Activated naive CD4-positive, alpha-beta T cell treated with Interleukin-2 at 50 U/mL for 16 hours (primary cell): ENCODE results near the gene KLF5.

Source experiments
- DNase-seq: peaks from one replicate; pipeline ENCODE4 v3.0.0-alpha.2; 2020

The KLF5 gene

GRCh38 chr13:73060251-73061160 is 1.7 kb downstream of the KLF5 start:
- DNase-seq, result no peak

DNA sequence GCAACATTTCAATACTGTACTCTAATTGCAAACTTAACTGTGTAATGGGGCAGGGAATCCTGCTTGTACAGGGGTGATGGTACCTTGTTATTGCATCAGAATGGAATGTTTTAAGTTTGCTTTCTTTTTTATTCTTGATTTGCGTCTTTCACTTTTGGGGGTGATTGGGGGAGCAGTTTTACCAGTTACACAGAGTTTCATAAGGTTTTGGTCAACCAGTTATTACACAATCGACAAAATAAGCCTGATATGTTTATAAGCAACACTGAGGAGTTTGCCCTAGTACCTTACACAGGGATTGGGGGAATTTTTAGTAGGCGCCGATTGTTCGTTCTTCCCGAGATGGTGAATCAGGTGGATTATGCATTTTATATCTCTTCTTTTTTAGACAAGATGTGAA is 2.7 kb downstream of the KLF5 start:
- DNase-seq, result no peak

GRCh38 chr13:73061876-73062275 is 3.1 kb downstream of the KLF5 start:
- DNase-seq, result no peak

DNA sequence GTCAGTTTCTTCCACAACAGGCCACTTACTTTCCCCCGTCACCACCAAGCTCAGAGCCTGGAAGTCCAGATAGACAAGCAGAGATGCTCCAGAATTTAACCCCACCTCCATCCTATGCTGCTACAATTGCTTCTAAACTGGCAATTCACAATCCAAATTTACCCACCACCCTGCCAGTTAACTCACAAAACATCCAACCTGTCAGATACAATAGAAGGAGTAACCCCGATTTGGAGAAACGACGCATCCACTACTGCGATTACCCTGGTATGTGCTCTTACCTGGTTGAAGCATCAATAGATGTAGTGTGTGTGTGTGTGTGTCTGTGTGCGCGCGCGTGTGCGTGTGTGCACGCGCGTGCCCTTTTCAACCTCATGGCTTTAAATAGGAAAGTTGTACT is 3.7 kb downstream of the KLF5 start:
- no peak for DNase-seq

DNA sequence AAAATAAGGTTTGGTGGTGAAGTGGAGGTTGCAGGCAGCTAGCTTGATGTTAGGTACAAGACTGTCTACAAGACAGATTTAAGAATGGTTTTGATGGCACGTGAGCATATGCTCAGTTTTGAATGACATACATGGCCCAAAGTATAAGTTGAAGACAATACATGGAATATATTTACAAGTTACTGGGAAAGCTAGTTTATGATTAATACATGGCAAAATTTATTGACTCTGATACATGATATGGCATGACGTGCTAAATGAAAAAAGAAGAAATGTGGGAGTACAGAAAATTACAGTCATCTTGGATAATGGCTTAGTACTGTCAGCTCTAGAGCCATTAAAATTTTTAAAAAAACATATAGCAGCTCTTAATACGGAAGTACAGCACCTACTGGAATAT is 4.4 kb downstream of the KLF5 start:
- no peak for DNase-seq

- DNase-seq, result no peak
Observed at GRCh38 chr13:73065036-73065435, 6.2 kb downstream of the KLF5 start.

- no peak for DNase-seq
Observed at GRCh38 chr13:73065665-73066340, 7.0 kb downstream of the KLF5 start.

DNA sequence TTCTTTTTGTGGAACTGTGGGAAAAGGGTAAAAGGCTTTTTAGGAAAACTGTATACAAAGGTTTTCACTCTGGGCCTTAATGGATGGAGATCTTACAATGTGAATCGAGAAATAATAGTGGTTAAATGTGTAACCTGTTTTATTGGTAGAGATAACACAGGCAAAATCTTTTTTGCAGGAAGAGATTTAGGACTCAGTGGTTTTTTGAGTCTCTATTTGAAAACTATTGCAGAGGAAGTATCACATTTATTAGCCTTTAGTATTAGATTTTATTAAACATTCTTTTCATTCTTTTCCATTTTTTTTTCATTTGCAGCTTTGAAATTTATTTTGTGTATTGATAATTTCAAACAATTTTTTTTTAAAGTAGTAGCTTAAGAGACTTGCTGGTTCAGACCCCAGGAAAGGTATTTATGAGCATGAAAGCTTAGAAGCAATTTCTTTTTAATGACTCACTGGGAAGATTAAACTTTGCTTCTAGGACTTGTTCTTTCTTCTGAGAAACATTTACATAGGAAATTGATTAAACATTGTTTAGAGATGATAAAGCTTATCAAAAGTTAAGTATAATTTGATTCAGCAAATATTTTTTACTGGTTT is 10.5 kb downstream of the KLF5 start:
- no peak for DNase-seq

GRCh38 chr13:73070451-73071098 is 11.8 kb downstream of the KLF5 start:
- no peak for DNase-seq

DNA sequence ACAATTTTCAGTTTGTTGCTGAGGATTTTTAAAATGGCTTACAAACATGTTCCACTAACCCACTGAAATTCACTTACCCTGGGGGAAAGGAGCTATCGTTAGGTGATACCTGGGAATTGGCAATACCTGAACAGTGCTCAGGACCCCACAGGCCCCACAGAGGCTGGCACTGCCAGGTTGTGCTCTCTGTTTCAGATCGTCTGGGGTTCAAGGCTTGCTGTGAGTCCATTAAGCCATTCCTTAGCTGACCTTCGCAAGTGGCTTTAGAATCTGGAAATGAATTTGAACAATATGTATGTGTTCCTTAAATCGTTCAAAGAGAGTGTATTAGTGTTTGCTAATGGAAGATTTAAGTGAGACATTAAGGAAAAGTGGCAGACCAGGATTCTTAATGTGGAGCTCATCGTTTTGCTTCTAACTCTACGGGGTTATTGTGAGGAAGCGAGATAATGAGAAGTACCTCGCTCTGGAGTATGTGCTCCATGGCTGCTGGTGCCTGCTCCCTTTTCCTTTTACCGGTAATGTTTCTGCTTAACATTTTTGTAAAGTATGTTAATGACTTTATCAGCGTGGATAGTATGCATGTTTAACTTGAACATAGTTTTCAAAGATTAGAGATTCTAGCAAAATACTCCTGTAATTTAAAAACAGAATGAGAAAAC is 13.6 kb downstream of the KLF5 start:
- no peak for DNase-seq

DNA sequence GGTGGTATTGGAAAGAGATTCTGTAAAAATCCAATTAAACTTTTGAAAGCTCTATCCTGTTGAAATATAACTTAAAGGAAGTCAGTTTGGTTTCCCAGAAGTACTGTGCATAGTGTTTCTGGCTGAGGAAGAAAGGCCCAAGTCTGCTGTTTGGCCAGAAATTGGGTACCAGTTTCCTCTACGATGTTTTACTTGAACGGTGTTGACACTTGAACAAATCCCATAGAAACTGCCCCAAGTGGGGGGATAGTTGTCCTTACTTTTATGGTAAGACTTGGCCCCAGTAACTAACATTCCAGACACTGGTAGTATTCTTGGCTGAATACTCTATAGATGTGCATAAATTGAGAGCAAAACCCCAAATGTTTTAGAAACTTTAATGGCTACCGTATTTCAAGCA is 14.2 kb downstream of the KLF5 start:
- no peak for DNase-seq

- DNase-seq, result no peak
Observed at GRCh38 chr13:73074014-73074413, 15.2 kb downstream of the KLF5 start.

DNA sequence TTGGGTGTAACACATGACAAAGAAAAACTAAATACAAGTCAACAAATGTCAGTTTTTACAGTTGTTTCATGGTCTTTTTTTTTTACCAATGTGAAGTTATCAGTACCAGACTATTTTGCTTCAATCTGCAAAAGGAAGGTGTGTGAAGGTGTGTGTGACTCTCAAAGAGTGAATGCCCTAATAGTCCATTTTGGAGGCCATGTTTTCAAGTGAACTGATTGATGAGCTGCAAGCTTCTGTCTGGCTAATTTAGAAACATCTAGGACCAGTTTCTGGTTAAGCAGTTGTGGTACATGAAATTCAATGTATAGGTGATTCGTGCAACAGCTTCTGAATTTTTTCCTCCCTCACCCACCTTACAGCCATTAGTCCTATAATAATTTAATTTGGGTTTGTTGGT is 16.1 kb downstream of the KLF5 start:
- no peak for DNase-seq

DNA sequence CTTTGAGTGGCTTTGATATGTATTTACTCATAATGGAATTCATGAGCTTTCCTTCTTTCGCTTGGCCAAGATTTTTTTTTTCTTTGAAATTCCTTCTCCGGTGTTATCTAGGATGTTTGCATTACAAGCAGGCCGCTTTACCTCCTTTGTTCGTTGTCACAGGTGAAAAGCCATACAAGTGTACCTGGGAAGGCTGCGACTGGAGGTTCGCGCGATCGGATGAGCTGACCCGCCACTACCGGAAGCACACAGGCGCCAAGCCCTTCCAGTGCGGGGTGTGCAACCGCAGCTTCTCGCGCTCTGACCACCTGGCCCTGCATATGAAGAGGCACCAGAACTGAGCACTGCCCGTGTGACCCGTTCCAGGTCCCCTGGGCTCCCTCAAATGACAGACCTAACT is 16.7 kb downstream of the KLF5 start:
- no peak for DNase-seq

DNA sequence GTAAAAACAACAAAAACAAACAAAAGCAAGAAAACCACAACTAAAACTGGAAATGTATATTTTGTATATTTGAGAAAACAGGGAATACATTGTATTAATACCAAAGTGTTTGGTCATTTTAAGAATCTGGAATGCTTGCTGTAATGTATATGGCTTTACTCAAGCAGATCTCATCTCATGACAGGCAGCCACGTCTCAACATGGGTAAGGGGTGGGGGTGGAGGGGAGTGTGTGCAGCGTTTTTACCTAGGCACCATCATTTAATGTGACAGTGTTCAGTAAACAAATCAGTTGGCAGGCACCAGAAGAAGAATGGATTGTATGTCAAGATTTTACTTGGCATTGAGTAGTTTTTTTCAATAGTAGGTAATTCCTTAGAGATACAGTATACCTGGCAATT is 17.1 kb downstream of the KLF5 start:
- DNase-seq, result no peak

DNA sequence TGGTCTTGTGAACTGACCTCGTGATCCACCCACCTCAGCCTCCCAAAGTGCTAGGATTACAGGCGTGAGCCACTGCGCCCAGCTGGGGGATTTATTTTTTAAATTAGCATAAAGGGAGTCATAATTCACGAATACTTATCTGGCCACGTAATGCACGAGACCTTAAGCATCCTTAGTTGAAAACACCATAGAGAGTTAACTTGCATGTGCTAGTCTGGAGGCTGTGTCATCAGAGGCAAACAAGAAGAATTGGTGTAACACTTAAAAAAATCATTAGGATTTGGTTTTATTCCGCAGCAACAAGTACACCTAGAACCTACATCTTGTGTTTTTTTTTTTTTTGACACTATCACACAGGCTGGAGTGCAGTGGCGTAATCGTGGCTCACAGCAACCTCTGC is 19.1 kb downstream of the KLF5 start:
- no peak for DNase-seq

DNA sequence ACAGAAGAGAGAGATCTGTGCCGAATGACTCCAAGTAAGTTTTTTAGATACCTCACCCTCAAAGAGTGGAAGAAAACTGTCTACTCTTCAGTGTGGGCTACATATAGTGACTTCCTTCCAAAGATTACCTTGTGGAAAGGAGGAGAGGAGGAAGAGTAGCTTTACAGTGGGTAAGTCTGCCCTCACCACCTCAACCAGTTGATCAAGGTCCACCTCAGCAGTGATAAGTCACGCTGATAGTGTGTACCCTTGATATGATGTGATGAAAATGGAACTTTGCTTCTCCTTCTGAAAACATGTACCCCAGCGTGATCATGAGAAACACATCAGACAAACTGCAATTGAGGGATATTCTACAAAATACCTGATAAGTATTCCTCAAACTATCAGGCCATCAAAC is 20.6 kb downstream of the KLF5 start:
- DNase-seq, result no peak

DNA sequence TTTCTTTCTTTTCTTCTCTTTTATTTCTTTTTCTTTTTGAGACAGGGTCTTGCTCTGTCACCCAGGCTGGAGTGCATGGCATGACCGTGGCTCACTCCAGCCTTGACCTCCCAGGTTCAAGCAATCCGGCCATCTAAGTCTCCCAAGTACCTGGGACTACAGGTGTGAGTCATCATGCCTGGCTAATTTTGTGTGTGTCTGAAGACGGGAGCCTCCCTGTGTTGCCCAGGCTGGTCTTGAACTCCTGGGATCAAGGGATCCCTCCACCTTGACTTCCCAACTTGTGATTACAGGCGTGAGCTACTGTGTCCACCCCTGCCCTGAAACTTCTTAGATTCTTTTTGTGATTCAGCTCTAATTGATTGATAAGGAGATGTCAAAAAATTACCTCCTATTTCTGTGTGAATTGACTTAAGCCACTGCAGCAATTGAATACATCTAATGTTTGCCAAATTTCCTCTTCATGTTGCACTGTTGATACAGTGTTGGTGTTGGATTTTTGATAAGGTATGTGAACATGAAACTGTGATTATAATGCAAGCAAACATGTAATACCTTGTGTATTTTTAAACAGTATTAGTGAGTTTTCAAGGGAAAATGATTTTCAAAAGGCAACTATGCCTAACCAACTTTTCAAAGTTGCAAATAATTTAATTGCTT is 22.6 kb downstream of the KLF5 start:
- no peak for DNase-seq

DNA sequence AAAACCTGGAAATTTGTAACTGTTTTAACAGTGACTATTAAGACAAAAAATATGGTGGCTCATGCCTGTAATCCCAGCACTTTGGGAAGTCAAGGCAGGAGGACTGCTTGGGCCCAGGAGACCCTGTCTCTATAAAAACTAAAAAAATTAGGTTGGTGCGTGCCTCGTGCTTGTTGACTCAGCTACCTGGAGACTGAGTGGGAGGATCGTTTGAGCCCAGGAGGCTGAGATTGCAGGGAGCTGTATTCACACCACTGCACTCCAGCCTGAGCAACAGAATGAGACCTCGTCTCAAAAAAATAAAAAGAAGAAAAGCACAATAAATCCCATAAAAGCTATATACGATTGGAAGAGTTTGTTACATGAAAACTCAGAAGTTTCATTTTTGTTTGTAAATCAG is 23.7 kb downstream of the KLF5 start:
- DNase-seq, result no peak

GRCh38 chr13:73082895-73083294 is 24.1 kb downstream of the KLF5 start:
- no peak for DNase-seq

DNA sequence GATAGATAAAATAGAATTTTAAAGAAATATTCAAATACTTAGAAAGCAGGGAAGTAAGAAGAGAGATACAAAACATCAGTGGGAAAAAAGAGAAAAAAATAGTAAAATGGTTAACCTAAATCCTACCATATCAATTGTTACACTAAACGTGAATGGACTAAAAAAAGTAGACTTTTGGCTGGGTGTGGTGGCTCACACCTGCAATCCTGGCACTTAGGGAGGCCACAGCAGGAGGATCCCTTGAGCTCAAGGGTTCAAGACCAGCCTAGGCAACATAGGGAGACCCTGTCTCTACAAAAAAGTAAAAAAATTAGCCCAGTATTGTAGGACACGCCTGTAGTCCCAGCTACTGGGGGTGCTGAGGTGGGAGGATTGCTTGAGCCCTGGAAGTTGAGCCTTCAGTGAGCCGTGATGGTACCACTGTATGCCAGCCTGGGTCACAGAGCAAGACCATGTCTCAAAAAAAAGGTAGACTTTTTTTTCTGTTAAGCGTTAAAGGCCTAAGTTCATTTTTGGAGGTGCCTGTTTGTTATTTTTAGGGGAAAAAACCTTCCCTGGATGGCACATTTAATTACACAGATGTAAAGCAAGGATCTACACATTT is 29.6 kb downstream of the KLF5 start:
- no peak for DNase-seq

DNA sequence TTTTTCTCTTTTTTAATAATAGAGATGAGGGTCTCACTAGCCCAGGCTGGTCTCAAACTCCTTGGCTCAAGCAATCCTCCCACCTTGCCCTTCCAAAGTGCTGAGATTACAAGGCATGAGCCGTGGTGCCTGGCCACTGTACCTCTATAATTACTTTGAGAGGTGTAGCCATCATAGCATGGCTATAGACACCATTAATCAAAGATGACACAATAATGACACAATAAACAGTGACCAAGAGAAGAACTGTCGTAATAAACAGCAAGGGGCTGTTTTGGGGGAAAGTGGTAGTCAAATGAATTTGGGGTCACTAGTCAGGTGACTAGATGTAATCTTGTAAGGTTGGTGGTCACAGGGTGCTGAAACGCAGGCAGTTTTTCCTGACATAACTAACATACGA is 30.4 kb downstream of the KLF5 start:
- DNase-seq, result no peak
